ENCODE measurements around the gene SYF2. TPM values are rescaled to one million over a fixed set of nuclear protein-coding genes. Genes with fewer than 3 reads are reported as not detected.

SYF2 gene
- total RNA-seq, 2 experiments from 2014 or later = 39.0 to 42.4 TPM

- Mint-ChIP-seq H3K27ac (no peak overlapping the region), H3K4me1 (peaks cover 2% of the 10 kb centered on the region), H3K9me3 (ENCODE audit: low read depth) (no peaks in the 10 kb centered on the region), H3K4me3 (no peak overlapping the region), H3K36me3 (ENCODE audit: low read depth) (peaks cover 30% of the 10 kb centered on the region), H3K27me3 (no peaks in the 10 kb centered on the region)
- intact Hi-C loops (cut with DNase I, micrococcal nuclease) = no loop called here
- POLR2A ChIA-PET = no interaction called here
- CTCF ChIA-PET = no interaction called here
- DNase-seq = no peak
- ATAC-seq = no peak
These were observed 9.7 kb downstream of the SYF2 start for GRCh38 chr1:25222606-25223005.

GRCh38 chr1:25220666-25221065, 11.6 kb downstream of the SYF2 start:
- ChIA-PET CTCF (no interaction called here), POLR2A (no interaction called here)
- Mint-ChIP-seq H3K9me3 (ENCODE audit: low read depth) (no peaks in the 10 kb centered on the region), H3K27ac (no peak overlapping the region), H3K4me3 (no peak overlapping the region), H3K4me1 (peaks cover 2% of the 10 kb centered on the region), H3K36me3 (ENCODE audit: low read depth) (peaks cover 18% of the 10 kb centered on the region), H3K27me3 (no peaks in the 10 kb centered on the region)
- intact Hi-C loops (cut with DNase I, micrococcal nuclease) = no loop called here
- DNase-seq (no peak), ATAC-seq (no peak)

GRCh38 chr1:25219661-25220251, 12.5 kb downstream of the SYF2 start:
- H3K36me3 Mint-ChIP-seq (ENCODE audit: low read depth) = peaks cover 15% of the 10 kb centered on the region
- ChIA-PET CTCF (interaction anchor here (1.2 kb wide), 1 partner anchor 15 kb away, joined by 6 read pairs; no protein-coding TSS in a partner anchor), POLR2A (no interaction called here)
- no peaks in the 10 kb centered on the region for H3K27me3 Mint-ChIP-seq
- intact Hi-C loops (cut with DNase I, micrococcal nuclease) = no loop called here
- DNase-seq (no peak), ATAC-seq (no peak)
- H3K27ac Mint-ChIP-seq = peak overlapping the region; percentile 0
- H3K4me3 Mint-ChIP-seq = no peak overlapping the region
- H3K4me1 Mint-ChIP-seq = peaks cover 2% of the 10 kb centered on the region
- no peaks in the 10 kb centered on the region for H3K9me3 Mint-ChIP-seq (ENCODE audit: low read depth)

GRCh38 chr1:25217598-25218232, 14.6 kb downstream of the SYF2 start:
- intact Hi-C loops (cut with DNase I, micrococcal nuclease) = no loop called here
- ATAC-seq (no peak), DNase-seq (no peak)
- Mint-ChIP-seq H3K4me3 (no peak overlapping the region), H3K27me3 (no peaks in the 10 kb centered on the region), H3K9me3 (ENCODE audit: low read depth) (no peaks in the 10 kb centered on the region), H3K36me3 (ENCODE audit: low read depth) (peaks cover 4% of the 10 kb centered on the region), H3K4me1 (no peaks in the 10 kb centered on the region), H3K27ac (no peak overlapping the region)
- POLR2A ChIA-PET = interaction anchor here (0.6 kb wide), 1 partner anchor 831 kb away, joined by 9 read pairs; no protein-coding TSS in a partner anchor
- CTCF ChIA-PET = no interaction called here

GRCh38 chr1:25217015-25217414, 15.3 kb downstream of the SYF2 start:
- H3K9me3 Mint-ChIP-seq (ENCODE audit: low read depth) = no peaks in the 10 kb centered on the region
- H3K27me3 Mint-ChIP-seq = no peaks in the 10 kb centered on the region
- CTCF ChIA-PET = no interaction called here
- intact Hi-C loops (cut with DNase I, micrococcal nuclease) = no loop called here
- DNase-seq (no peak), ATAC-seq (no peak)
- no peak overlapping the region for H3K27ac Mint-ChIP-seq
- no peaks in the 10 kb centered on the region for H3K4me1 Mint-ChIP-seq
- H3K36me3 Mint-ChIP-seq (ENCODE audit: low read depth) = peaks cover 3% of the 10 kb centered on the region
- no peak overlapping the region for H3K4me3 Mint-ChIP-seq
- POLR2A ChIA-PET = no interaction called here

- ChIA-PET CTCF (interaction anchor here (0.6 to 1.7 kb wide), 2 partner anchors 11 to 1131 kb away, joined by 4 to 8 read pairs; no protein-coding TSS in a partner anchor), POLR2A (no interaction called here)
- intact Hi-C loops (cut with DNase I, micrococcal nuclease) = no loop called here
These were observed 16.2 kb downstream of the SYF2 start for GRCh38 chr1:25216123-25216522.

GRCh38 chr1:25212725-25213124, 19.6 kb downstream of the SYF2 start:
- no peaks in the 10 kb centered on the region for H3K36me3 Mint-ChIP-seq (ENCODE audit: low read depth)
- H3K9me3 Mint-ChIP-seq (ENCODE audit: low read depth) = no peaks in the 10 kb centered on the region
- intact Hi-C loops (cut with DNase I, micrococcal nuclease) = no loop called here
- ChIA-PET POLR2A (no interaction called here), CTCF (interaction anchor here (0.6 kb wide), 1 partner anchor 9 kb away, joined by 3 read pairs; no protein-coding TSS in a partner anchor)
- H3K4me3 Mint-ChIP-seq = no peak overlapping the region
- no peak overlapping the region for H3K27ac Mint-ChIP-seq
- no peaks in the 10 kb centered on the region for H3K4me1 Mint-ChIP-seq
- ATAC-seq (no peak), DNase-seq (no peak)
- H3K27me3 Mint-ChIP-seq = no peaks in the 10 kb centered on the region

More at GRCh38 chr1:25216123-25216522, 16.2 kb downstream of the SYF2 start:
- H3K4me3 Mint-ChIP-seq = no peak overlapping the region
- no peaks in the 10 kb centered on the region for H3K27me3 Mint-ChIP-seq
- H3K9me3 Mint-ChIP-seq (ENCODE audit: low read depth) = no peaks in the 10 kb centered on the region
- no peak for ATAC-seq
- no peak for DNase-seq
- H3K4me1 Mint-ChIP-seq = no peaks in the 10 kb centered on the region
- no peak overlapping the region for H3K27ac Mint-ChIP-seq
- H3K36me3 Mint-ChIP-seq (ENCODE audit: low read depth) = peaks cover 3% of the 10 kb centered on the region

GRCh38 chr1:25210728-25211127, 21.6 kb downstream of the SYF2 start:
- H3K9me3 Mint-ChIP-seq (ENCODE audit: low read depth) = no peaks in the 10 kb centered on the region
- ChIA-PET CTCF (interaction anchor here (1.1 kb wide), 2 partner anchors 14 to 363 kb away, joined by 3 read pairs; no protein-coding TSS in a partner anchor), POLR2A (interaction anchor here (0.7 kb wide), 1 partner anchor 719 kb away, joined by 14 read pairs; no protein-coding TSS in a partner anchor)
- H3K27ac Mint-ChIP-seq = no peak overlapping the region
- H3K4me1 Mint-ChIP-seq = no peaks in the 10 kb centered on the region
- no peaks in the 10 kb centered on the region for H3K36me3 Mint-ChIP-seq (ENCODE audit: low read depth)
- intact Hi-C loops (cut with DNase I, micrococcal nuclease) = no loop called here
- no peaks in the 10 kb centered on the region for H3K27me3 Mint-ChIP-seq
- no peak for ATAC-seq
- DNase-seq = no peak
- no peak overlapping the region for H3K4me3 Mint-ChIP-seq

GRCh38 chr1:25209516-25209915, 22.8 kb downstream of the SYF2 start:
- POLR2A ChIA-PET = interaction anchor here (0.5 kb wide), 1 partner anchor 21 kb away, joined by 3 read pairs; no protein-coding TSS in a partner anchor
- H3K27ac Mint-ChIP-seq = no peak overlapping the region
- CTCF ChIA-PET = no interaction called here
- H3K4me1 Mint-ChIP-seq = no peaks in the 10 kb centered on the region
- no peaks in the 10 kb centered on the region for H3K36me3 Mint-ChIP-seq (ENCODE audit: low read depth)
- intact Hi-C loops (cut with DNase I, micrococcal nuclease) = loop anchor here in 1 of 2 experiments (10.0 kb wide), 1 partner anchor 255 kb away; no protein-coding TSS in a partner anchor
- H3K4me3 Mint-ChIP-seq = no peak overlapping the region
- no peak for DNase-seq
- H3K9me3 Mint-ChIP-seq (ENCODE audit: low read depth) = no peaks in the 10 kb centered on the region
- ATAC-seq = no peak
- H3K27me3 Mint-ChIP-seq = no peaks in the 10 kb centered on the region

- ATAC-seq (no peak), DNase-seq (no peak)
- intact Hi-C loops (cut with DNase I, micrococcal nuclease) = loop anchor here in 1 of 2 experiments (10.0 kb wide), 1 partner anchor 254 kb away; no protein-coding TSS in a partner anchor
- no peak overlapping the region for H3K4me3 Mint-ChIP-seq
- POLR2A ChIA-PET = no interaction called here
- H3K9me3 Mint-ChIP-seq (ENCODE audit: low read depth) = no peaks in the 10 kb centered on the region
- no peak overlapping the region for H3K27ac Mint-ChIP-seq
- no peaks in the 10 kb centered on the region for H3K36me3 Mint-ChIP-seq (ENCODE audit: low read depth)
- no peaks in the 10 kb centered on the region for H3K27me3 Mint-ChIP-seq
- CTCF ChIA-PET = no interaction called here
- no peaks in the 10 kb centered on the region for H3K4me1 Mint-ChIP-seq
These were observed 23.6 kb downstream of the SYF2 start for GRCh38 chr1:25208561-25209222.

- Mint-ChIP-seq H3K4me1 (no peaks in the 10 kb centered on the region), H3K4me3 (no peak overlapping the region), H3K27me3 (no peaks in the 10 kb centered on the region), H3K27ac (no peak overlapping the region), H3K36me3 (ENCODE audit: low read depth) (no peaks in the 10 kb centered on the region), H3K9me3 (ENCODE audit: low read depth) (no peaks in the 10 kb centered on the region)
- CTCF ChIA-PET = no interaction called here
- POLR2A ChIA-PET = no interaction called here
- ATAC-seq (no peak), DNase-seq (no peak)
- intact Hi-C loops (cut with DNase I, micrococcal nuclease) = loop anchor here in 1 of 2 experiments (10.0 kb wide), 1 partner anchor 253 kb away; no protein-coding TSS in a partner anchor
These were observed 24.2 kb downstream of the SYF2 start for GRCh38 chr1:25208092-25208491.

All from activated CD4-positive, alpha-beta T cell treated with anti-CD3 and anti-CD28 coated beads for 36 hours (primary cell).